CD4-positive, alpha-beta T cell treated with Interleukin-6 at 100 ng/mL for 8 hours (primary cell): ENCODE data around the gene HES4.
"Not testable (repeated sequence)": the region's sequence is repeated elsewhere in the genome, so short reads cannot be mapped to it uniquely, and the experiment has no call there.

Source experiments
- DNase-seq: peaks from one replicate; pipeline ENCODE4 v3.0.0-alpha.2; 2020; ENCODE audit warnings: mixed read lengths, low spot score

HES4 gene

DNA sequence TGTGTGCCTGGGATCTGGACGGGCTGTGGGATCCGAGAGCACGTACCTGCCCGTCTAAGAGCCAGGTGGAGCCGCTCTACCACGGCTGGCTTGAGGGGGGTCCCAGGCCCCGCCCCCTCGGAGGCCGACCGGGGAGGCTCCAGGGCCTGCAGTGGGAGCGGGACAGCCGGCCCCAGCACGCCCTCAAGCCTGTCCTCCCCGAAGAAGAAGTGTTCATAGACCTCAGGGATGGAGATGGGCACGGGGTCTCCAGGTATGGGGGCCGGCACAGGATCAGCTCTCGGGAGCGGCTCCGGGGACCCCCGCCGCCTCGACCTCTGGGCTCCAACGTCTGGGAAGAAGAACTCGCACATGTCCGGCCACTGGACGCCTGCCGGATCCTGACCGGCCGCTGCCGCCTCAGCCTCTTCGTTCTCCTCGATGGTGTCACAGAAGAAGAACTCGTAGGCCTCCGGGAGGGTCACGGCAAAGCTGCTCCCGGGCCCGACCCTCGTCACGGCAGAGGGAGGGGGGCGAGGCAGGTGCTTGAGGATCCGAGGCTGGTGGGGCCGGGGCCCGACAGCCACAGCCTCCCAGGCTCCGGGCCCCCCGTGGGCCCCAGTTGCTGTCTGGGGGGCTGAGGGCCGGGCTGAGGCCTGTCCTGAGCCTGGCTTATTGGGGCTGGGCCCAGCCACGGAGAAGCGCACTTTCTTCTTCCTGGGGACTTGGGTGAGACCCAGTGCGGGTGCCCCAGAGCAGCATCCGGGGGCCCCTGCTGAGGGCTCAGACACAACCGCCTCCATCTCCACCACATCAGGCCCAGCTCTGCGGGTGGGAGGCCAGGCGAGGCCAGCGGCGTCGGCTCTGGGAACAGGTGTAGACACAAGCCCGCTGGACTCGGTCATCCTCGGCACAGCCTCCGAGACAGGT lies 20.8 kb downstream of the HES4 start:
- DNase-seq: no peak

DNA sequence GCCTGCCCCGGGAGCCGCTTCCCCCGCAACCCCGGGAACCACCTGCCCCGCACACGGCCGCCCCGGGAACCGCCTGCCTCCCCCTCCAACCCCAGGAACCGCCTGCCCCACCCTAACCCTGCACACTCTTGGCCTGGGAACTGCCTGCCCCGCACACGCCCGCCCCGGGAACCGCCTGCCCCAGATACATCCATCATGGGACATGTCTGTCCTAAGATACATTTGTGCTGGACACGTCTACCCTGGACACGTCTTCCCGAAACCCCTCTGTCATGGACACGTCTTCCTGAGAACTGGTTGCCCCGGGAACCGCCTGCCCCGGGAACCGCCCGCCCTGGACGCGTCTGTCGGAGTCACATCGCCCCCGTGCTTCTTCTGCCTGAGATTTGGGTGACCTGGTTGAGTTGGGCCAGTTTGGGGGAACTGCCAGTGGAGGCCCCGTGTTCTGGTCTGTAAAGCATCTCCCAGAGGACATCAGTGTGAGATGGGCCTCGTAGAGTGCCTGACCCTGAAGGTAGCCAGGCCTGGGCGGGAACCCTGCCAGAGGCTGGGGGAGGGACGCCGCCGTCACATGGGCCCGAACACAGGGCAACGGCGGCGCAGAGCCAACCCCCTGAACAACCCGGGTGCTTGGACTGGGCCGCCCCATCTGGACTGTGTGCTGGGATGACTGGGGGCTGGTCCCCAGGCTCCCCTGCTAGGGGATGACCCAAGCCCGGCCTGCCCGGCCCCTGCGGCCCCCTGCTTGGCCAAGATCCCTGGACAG lies 21.6 kb downstream of the HES4 start:
- DNase-seq: no peak

DNA sequence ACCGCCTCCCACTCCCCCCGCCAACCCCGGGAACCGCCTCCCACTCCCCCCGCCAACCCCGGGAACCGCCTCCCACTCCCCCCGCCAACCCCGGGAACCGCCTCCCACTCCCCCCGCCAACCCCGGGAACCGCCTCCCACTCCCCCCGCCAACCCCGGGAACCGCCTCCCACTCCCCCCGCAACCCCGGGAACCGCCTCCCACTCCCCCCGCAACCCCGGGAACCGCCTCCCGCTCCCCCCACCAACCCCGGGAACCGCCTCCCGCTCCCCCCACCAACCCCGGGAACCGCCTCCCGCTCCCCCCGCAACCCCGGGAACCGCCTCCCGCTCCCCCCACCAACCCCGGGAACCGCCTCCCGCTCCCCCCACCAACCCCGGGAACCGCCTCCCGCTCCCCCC lies 23.1 kb downstream of the HES4 start:
- not testable (repeated sequence) for DNase-seq

DNA sequence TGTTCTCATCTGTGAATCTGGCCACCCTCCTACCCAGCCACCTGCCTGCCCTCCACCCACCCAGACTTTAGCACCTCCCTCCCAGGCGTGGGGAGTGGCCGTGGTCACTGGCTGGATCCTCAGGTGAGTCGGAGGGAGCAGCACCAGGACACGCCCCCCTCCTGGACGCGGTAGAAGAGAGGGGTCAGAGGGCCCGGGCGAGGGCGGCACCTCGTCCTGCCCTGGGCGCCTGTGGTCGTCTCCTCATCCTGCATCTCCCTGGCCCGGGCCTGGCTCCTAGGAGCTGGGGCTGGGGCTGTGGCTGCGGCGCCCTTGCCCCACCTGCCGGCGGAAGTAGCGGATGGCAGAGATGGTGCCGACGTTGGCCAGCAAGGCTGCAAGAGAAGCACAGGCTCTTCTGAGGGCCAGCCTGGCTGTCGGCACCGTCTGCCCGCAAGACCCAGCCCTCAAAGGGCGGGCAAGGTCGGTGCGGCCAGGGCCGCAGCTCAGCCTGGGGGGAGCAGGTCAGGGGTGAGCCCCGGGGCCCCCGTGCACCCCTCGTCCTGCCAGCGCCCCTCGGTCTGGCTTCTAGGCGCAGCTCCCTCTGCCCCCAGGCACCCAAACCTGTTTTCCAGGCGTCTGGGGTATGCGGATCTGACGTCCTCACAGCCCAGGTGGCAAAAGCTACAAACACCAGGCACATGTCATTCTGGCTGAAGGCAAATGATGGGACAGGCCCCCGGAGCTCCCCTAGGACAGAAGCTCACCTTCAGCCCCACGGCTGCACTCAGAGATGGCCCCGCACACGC lies 23.8 kb downstream of the HES4 start:
- DNase-seq: peak; percentile 54

DNA sequence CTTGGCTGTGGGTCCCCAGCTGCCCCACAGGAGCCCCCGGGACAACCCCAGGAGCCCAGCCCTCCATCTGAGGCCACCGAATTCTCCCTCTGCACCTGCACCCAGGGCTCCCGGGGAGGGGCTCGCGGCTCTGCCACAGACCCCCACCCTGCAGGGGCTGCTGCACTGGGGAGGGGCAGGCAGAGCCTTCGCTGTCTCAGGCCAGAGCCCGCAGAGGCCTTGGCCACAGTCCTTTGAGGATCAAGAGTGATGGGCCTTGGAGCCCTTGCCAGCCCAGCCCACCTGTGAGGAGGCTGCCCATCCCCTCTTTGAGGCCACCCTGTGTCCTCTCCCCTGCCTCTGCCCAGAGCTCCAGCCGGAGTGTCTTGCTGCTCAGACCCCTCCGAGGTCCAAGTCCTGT lies 24.5 kb downstream of the HES4 start:
- no peak for DNase-seq

DNA sequence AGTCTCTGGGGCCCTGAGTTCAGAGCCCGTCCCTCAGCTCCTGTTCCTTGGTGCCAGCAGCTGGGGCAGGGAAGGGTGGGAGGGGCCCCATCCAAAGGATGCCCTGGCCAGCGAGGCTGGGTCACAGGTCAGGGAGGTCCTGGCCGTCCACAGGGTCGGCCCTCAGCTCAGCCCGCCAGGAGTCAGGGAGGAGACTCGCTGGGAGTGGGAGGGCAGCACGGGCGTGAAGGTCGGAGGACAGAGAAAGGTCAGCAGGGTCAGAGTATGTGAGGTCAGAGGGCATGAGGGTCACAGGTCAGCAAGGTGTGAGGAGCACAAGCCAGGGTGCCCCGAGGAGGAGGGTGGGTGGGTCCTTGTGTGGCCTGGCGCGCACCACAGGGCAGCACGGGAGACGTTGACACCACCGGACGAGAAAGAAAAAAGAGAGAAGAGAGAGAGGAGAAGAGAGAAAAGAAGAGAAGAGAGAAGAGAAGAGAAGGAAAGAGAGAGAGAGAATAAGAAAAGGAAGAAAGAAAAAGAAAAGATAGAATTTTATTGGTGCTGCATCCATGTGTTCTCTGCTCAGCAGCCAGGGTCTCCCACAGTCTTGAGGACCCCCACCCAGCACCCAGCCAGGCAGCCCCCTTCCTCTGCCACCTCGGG lies 25.1 kb downstream of the HES4 start:
- DNase-seq: no peak

DNA sequence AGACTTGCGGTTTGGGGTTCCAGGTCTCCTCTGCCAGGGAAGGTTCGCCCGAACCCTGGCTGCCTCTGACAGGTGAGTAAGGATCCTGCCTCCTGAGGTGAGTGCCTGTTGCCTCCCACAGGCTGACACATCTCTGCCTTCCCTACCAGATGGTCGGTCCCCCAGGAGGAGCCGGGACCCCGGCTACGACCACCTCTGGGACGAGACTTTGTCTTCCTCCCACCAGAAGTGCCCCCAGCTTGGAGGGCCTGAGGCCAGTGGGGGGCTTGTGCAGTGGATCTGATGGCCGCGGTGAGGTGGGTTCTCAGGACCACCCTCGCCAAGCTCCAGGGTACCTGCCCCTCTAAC lies 25.6 kb downstream of the HES4 start:
- DNase-seq: no peak

DNA sequence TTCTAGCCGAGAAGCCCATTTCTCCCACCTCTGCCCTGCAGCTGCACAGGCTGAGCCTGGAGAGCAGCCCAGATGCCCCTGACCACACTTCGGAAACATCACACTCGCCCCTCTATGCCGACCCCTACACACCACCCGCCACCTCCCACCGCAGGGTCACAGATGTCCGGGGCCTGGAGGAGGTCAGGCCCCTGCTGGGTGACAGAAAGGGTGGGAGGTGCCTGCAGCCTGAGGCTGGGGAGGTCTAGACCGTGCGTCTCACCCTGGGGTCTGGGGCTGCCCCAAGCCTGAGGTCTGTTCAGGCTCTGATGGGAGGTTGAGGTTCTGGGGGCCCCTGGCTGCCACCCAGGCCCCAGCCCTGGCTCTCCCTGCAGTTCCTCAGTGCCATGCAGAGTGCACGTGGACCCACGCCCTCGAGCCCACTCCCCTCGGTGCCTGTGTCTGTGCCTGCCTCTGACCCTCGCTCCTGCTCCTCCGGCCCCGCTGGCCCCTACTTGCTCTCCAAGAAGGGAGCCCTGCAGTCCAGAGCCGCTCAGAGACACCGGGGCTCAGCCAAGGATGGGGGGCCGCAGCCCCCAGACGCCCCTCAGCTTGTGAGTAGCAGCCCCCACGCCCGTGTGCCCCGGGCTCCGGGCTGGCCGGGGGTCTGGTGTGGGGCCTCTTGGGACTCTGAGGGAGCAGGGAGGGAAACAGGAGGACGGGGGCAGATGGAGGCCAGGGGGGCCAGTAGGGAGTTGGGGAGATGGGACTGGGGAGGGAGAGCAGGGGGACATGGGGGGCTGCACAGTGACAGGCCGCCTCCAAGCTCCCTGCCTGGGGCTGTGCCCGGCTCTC lies 26.2 kb downstream of the HES4 start:
- DNase-seq: no peak

DNA sequence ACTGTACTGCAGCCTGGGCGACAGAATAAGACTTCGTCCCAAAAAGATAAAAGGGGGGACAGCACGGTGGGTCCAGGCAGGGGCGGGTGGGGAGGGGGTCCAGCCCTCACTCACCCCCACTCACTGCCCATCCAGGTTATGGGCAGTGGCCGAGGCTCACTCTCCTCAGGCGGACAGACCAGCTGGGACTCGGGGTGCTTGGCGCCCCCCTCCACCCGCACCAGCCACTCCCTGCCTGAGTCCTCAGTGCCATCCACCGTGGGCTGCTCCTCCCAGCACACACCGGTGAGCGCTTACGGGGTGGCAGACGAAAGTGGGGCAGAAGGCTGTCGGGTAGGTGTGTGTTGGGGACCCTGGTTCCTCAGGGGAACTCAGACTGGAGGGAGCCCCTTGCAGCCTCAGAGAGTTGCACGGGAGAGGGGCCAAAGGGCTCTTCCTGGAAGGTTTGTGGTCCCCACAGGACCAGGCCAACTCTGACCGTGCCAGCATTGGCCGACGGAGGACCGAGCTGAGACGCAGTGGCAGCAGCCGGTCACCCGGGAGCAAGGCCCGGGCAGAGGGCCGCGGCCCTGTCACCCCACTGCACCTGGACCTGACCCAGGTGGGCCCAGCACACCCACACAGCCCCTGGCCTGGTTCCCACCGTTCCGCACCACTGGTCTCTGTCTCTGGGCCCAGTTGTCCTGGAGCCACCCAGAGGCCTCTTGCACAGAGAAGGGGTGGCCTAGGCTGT lies 27.0 kb downstream of the HES4 start:
- DNase-seq: no peak

DNA sequence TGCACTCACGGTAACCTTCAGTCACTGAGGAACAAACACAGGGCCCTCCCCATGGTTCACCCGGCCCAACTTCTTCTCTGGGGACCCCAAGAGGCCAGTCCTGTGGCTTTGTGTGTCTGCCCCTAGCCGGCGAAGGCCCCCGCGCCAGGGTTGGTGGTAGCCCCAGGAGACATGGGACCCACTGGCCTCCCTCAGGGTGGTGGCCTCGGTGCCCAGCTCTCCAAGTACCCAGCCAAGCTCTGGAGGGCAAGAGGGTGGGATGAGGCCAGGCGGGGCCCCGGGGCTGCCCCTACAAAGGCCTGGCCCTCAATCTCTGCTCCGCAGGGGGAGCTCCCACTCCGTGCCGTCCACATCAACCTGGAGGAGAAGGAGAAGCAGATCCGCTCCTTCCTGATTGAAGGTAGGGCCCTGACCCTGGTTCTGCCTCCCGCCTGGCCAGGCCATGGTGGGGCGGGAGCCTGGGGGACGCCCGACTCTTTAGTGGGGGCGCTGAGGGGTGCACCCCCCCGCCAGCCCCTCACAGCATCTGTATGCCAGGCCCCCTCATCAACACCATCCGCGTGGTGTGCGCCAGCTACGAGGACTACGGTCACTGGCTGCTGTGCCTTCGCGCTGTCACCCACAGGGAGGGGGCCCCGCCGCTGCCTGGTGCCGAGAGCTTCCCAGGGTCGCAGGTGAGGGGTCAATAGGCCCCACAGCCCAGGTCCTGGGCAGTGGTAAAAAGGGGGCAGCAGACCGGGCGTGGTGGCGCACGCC lies 28.0 kb downstream of the HES4 start:
- no peak for DNase-seq

DNA sequence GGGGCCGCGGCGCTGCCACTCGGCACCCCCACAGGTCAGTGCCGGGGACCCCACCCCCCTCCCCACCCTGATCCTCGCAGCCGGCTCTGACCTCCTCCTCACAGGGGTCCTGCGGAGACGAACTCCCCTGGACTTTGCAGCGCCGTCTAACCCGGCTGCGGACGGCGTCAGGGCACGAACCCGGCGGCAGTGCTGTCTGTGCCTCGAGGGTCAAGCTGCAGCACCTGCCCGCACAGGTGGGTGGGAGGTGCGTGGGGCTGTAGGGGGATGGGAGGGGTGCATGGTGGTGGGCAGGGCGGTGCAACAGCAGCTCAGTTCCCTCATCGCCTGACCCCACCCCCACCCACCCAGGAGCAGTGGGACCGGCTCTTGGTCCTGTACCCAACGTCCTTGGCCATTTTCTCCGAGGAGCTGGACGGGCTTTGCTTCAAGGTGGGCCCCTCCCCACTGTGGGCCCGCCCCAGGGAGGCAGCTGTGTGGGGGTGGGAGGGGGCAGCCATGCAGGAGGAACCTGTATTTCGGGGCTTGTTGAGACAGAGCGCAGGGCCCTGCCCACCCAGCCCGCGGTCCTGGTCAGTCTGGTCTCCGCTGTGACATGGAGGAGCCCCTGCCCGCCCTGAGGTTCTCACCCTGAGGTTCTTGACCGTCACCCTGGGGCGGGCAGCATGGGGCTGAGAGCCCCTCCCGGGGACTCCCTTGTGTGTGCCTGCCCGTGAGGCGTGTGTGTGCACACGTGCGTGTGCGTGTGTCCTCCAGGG lies 28.7 kb downstream of the HES4 start:
- no peak for DNase-seq

DNA sequence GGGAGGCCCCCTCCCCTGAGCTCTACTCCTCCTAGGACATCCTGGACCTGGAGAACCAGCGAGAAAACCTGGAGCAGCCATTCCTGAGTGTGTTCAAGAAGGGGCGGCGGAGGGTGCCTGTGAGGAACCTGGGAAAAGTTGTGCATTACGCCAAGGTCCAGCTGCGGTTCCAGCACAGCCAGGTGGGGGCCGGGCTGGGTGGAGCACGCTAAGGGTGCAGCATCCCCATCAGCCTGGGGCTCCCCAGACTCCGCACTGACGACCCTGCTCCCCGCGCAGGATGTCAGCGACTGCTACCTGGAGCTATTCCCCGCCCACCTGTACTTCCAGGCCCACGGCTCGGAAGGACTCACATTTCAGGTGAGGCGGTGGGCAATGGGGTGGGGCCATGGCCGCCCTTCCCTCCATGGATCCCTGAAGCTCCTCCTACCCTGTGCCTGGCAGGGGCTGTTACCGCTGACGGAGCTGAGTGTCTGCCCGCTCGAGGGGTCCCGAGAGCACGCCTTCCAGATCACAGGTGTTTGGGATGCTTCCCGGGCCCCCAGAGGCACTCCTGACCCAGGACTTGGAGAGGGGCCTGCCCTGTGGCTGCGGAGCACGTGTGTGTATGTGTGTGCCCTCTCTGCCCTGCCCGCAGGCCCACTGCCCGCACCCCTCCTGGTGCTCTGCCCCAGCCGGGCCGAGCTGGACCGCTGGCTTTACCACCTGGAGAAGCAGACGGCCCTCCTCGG lies 29.5 kb downstream of the HES4 start:
- DNase-seq: no peak

DNA sequence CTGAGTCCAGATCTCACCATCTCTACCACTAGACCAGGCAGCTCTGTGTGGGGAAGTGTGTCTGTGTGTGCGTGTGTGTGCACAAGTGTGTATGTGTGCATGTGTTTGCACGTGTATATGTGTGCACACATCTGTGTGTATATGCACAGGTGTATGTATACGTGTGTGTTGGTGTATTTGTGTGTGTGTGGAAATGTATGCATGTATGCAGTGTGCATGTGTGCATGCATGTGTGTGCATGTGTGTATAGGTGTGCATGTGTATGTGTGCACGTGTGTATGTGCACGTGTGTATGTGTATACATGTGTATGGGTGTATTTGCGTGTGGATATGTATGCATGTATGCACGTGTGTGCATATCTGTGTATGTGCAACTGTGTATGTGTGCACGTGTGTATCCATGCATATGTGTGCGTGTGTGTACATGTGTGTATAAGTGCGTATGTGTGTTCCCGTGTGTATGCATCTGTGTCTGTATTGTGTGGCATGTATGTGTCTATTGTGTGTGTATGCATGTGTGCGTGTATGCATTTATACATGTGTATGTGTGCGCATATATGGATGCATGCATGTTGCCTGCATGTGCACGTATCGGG lies 30.5 kb downstream of the HES4 start:
- DNase-seq: no peak

DNA sequence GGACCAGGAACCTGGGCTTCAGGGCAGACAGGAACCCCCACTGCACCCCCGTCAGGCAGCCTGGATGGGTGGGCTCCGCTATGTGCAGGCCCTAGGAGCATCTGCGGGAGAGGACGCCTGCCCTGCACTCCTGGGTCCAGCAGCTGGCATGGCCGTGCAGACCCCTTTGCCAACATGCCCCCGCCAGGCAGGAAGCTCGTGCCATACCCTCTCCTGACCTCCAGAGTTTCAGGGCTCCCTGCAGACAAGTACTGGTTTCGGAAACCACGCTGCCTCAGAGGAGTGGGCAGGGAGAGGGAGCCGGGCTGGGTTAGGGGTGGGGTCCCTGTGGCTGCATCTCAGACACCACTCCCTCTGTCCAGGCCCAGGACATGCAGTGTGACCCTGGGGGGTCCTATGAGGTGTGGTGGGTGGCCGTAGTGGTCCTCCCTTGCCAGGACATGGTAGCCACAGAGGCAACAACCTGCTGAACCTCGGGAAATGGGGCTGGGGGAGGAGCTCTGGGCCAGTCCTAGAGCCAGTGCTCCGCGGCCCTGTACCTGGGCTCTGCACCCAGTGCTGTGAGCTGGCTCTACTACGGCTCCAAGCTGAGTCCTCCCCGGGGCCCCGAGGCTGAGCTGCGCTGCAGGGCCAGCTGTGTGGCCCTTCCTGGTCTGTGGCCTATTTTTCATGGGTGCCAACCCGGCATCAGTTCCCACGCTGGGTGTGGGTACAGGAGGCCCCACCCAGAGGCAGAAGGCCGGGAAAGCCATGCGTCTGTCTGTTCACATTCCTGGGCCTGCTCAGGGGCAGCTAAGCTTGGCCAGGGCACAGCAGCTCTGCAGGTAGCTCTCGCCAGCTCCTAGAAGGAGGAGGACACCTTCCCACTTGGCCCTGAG lies 32.2 kb downstream of the HES4 start:
- DNase-seq: no peak

DNA sequence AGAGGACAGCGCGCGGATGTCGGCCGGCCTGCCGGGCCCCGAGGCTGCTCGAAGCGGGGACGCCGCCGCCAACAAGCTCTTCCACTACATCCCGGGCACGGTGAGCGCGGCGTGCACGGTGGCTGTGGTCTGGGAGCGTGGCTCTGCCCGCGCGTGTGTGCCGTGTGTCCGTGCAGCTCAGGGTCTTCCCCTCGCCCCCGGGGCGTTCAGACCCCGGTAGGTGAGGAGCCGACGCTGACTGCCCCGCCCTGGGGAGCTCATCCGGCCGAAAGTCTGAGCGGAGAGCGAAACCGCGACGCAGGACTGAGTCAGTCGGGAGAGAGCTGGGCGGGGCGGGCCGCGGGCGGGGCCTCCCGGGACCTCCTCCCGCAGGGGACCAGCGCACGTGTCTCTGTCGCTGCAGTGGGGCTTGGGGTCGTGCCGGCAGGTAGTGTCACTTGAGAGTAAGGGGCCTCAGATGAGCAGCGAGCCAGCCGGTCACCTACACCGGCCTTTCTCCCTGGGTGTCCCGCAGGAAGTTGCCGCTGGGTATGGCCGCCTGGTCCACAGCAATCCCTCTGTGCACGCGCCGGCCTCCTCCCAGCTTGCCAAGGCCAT lies 33.1 kb downstream of the HES4 start:
- DNase-seq: peak; percentile 78

DNA sequence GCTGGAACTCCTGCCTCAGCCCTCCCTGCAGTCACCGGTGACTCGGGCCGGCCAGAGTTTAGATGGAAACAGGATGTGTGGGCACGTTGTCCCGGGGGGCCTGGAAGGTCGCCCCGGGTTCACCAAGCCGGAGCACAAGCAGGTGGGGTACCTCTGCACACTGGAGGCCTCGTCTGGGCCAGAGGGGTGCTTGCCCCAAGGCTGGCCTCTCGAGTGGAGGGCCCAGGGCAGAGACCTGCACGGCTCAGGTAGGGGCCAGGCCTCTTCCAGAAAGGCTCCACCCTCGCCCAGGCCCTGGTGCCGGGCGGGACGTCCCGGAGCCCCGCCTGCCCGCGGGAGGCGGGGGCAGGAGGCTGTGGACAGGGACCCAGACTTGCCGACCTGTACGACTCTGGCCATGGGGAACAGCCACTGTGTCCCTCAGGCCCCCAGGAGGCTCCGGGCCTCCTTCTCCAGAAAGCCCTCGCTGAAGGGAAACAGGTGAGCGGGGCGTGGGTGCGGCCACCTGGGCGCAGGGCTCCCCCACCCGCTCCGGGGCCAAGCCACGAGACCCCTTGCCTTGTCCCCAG lies 33.7 kb downstream of the HES4 start, which contains the start of gene PLEKHN1:
Gene PLEKHN1, plus strand, starts transcription at position 348 of the 569 bp plus-strand sequence. Its CDS starts 50 bp downstream, at position 398.
- no peak for DNase-seq
